ENCODE results near the gene MRPS15.

The MRPS15 gene

DNA sequence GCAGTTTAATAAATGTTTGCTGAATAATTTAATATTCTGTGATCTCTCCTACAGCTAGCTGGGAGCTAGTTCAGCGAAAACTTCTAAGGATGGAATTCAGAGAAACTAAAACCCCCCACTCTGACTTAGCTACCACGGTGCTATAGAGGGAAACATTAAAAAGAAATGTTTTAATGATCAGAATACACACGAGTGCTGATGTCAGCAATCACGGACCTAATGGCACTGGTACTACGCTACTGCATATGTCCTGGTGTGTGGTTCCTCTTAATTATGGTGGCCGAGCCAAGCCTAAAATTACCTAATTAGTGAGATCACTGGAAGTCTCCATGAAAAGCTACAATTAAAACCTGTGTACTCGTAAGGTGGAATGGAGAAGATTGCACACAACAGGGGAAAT is 42.5 kb downstream of the MRPS15 start:
- H3K9me3 ChIP-seq (ENCODE audit: low read length): no peaks in the 10 kb centered on the region
- no peaks in the 10 kb centered on the region for H4K20me1 ChIP-seq (ENCODE audit: insufficient read depth, low read length)
- H3K4me1 ChIP-seq (ENCODE audit: insufficient read depth, low read length, severe bottlenecking): peaks cover 21% of the 10 kb centered on the region
- H3K4me3 ChIP-seq (ENCODE audit: low read depth, low read length, poor library complexity, severe bottlenecking): no peak overlapping the region
- H3K27me3 ChIP-seq (ENCODE audit: insufficient read depth, low read length): 0 out of 2 replicates have a peak, but pooled peaks cover 5% of the 10 kb centered on the region
- no peak overlapping the region for H3K4me2 ChIP-seq (ENCODE audit: low read length)
- H3K79me2 ChIP-seq (ENCODE audit: insufficient read depth, low read length): no peaks in the 10 kb centered on the region
- H3K9ac ChIP-seq (ENCODE audit: low read length): no peak overlapping the region
- TF ChIP-seq, protein P1, sequence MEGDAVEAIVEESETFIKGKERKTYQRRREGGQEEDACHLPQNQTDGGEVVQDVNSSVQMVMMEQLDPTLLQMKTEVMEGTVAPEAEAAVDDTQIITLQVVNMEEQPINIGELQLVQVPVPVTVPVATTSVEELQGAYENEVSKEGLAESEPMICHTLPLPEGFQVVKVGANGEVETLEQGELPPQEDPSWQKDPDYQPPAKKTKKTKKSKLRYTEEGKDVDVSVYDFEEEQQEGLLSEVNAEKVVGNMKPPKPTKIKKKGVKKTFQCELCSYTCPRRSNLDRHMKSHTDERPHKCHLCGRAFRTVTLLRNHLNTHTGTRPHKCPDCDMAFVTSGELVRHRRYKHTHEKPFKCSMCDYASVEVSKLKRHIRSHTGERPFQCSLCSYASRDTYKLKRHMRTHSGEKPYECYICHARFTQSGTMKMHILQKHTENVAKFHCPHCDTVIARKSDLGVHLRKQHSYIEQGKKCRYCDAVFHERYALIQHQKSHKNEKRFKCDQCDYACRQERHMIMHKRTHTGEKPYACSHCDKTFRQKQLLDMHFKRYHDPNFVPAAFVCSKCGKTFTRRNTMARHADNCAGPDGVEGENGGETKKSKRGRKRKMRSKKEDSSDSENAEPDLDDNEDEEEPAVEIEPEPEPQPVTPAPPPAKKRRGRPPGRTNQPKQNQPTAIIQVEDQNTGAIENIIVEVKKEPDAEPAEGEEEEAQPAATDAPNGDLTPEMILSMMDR (IDR thresholded peaks at IDR 0.05; ENCODE audit: low read length): no peak
- no peak for TF ChIP-seq EZH2 (IDR thresholded peaks at IDR 0.05; ENCODE audit: borderline replicate concordance, low read length)
- no peaks in the 10 kb centered on the region for H3K36me3 ChIP-seq (ENCODE audit: insufficient read depth, low read length)
- H2AFZ ChIP-seq (ENCODE audit: low read length): no peak overlapping the region
- H3K9me2 ChIP-seq (ENCODE audit: low read depth, low read length): no peaks in the 10 kb centered on the region
- H3K27ac ChIP-seq (ENCODE audit: low read depth, low read length, poor library complexity, severe bottlenecking): no peak overlapping the region
- no peaks in the 10 kb centered on the region for H3F3A ChIP-seq (ENCODE audit: insufficient read depth, low read length)

DNA sequence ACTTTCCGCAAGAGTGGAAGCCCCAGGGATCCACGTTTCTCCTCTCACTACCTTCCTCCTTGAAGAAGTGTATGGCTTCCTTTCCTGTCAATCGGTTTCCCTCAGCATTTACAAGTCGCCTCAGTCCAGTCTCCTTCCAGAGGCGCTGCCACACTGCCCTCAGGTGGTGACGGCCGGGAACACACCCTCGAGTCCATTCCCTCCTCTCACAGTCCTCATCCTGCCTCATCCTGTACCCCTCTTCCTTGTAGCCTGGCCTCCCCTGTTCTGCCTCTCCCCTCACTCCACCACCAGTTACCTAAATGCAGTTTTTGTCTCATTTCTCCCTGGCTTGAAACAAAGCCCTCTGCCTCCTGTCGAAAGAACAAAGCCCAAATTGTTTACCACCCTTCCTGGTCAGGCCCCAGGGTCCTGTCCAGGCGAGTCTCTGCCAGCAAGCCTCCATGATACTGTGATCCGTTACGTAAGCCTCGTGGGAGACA is 43.3 kb downstream of the MRPS15 start:
- H3K9me3 ChIP-seq (ENCODE audit: low read length): no peaks in the 10 kb centered on the region
- no peaks in the 10 kb centered on the region for H3K27me3 ChIP-seq (ENCODE audit: insufficient read depth, low read length)
- no peaks in the 10 kb centered on the region for H3K9me2 ChIP-seq (ENCODE audit: low read depth, low read length)
- H2AFZ ChIP-seq (ENCODE audit: low read length): no peak overlapping the region
- H3K36me3 ChIP-seq (ENCODE audit: insufficient read depth, low read length): no peaks in the 10 kb centered on the region
- no peak overlapping the region for H3K4me3 ChIP-seq (ENCODE audit: low read depth, low read length, poor library complexity, severe bottlenecking)
- no peak overlapping the region for H3K4me2 ChIP-seq (ENCODE audit: low read length)
- peaks cover 21% of the 10 kb centered on the region for H3K4me1 ChIP-seq (ENCODE audit: insufficient read depth, low read length, severe bottlenecking)
- H3K79me2 ChIP-seq (ENCODE audit: insufficient read depth, low read length): no peaks in the 10 kb centered on the region
- H3K27ac ChIP-seq (ENCODE audit: low read depth, low read length, poor library complexity, severe bottlenecking): no peak overlapping the region
- H3F3A ChIP-seq (ENCODE audit: insufficient read depth, low read length): no peaks in the 10 kb centered on the region
- no peaks in the 10 kb centered on the region for H4K20me1 ChIP-seq (ENCODE audit: insufficient read depth, low read length)
- TF ChIP-seq, protein P1 (IDR thresholded peaks at IDR 0.05; ENCODE audit: low read length): peak; percentile 94
- no peak for TF ChIP-seq EZH2 (IDR thresholded peaks at IDR 0.05; ENCODE audit: borderline replicate concordance, low read length)
- no peak overlapping the region for H3K9ac ChIP-seq (ENCODE audit: low read length)

DNA sequence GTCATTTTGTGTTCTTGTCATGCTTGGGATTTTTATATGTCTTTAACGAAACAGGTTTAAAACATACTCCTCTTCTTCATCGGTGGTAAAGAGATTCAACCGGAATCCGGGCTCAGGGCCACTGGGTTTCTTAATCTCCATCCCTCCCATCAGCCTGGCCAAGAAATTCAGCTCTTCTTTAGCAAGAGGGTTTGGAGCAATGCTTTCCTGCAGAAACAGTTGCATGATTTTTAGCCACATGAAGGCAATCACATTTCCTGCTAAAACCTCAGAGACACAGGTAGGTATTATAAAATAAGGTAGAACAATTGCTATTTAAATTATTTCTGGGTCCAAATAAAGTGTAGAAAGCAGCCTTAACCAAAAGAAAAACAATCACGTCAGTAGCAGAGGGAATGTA is 43.8 kb downstream of the MRPS15 start:
- no peaks in the 10 kb centered on the region for H3K36me3 ChIP-seq (ENCODE audit: insufficient read depth, low read length)
- H3K27ac ChIP-seq (ENCODE audit: low read depth, low read length, poor library complexity, severe bottlenecking): no peak overlapping the region
- no peaks in the 10 kb centered on the region for H3K79me2 ChIP-seq (ENCODE audit: insufficient read depth, low read length)
- H3K9me3 ChIP-seq (ENCODE audit: low read length): no peaks in the 10 kb centered on the region
- no peaks in the 10 kb centered on the region for H3F3A ChIP-seq (ENCODE audit: insufficient read depth, low read length)
- no peak overlapping the region for H3K9ac ChIP-seq (ENCODE audit: low read length)
- H4K20me1 ChIP-seq (ENCODE audit: insufficient read depth, low read length): no peaks in the 10 kb centered on the region
- H3K4me2 ChIP-seq (ENCODE audit: low read length): no peak overlapping the region
- no peak for TF ChIP-seq EZH2 (IDR thresholded peaks at IDR 0.05; ENCODE audit: borderline replicate concordance, low read length)
- TF ChIP-seq, protein P1 (IDR thresholded peaks at IDR 0.05; ENCODE audit: low read length): no peak
- no peaks in the 10 kb centered on the region for H3K9me2 ChIP-seq (ENCODE audit: low read depth, low read length)
- peaks cover 21% of the 10 kb centered on the region for H3K4me1 ChIP-seq (ENCODE audit: insufficient read depth, low read length, severe bottlenecking)
- H3K4me3 ChIP-seq (ENCODE audit: low read depth, low read length, poor library complexity, severe bottlenecking): no peak overlapping the region
- no peak overlapping the region for H2AFZ ChIP-seq (ENCODE audit: low read length)
- no peaks in the 10 kb centered on the region for H3K27me3 ChIP-seq (ENCODE audit: insufficient read depth, low read length)
